SK-N-SH (cell line): ENCODE measurements around the gene GAGE12J.
"Not testable (repeated sequence)": the region's sequence is repeated elsewhere in the genome, so short reads cannot be mapped to it uniquely, and the experiment has no call there.

Experiments used
- CTCF ChIP-seq: fragments of 200-600 bp; sonication (generic); IDR thresholded peaks from 2 replicates; pipeline ENCODE4 v1.6.1; 2017; ENCODE audit warnings: antibody characterized with exemption, mild to moderate bottlenecking, moderate library complexity
- EZH2phosphoT487 ChIP-seq: fragments of 200-600 bp; sonication (generic); IDR thresholded peaks from 2 replicates; pipeline ENCODE4 v1.6.1; 2017; ENCODE audit warnings: low read depth, mixed run types, mild to moderate bottlenecking, antibody characterized with exemption, moderate library complexity, borderline replicate concordance
- MXI1 ChIP-seq: IDR thresholded peaks from 2 replicates; pipeline ENCODE4 v1.6.1; 2012; ENCODE audit warnings: mild to moderate bottlenecking, low read depth, low read length, improper control_type of control experiment
- TEAD4 ChIP-seq: IDR thresholded peaks from 2 replicates; pipeline ENCODE4 v1.4.0; 2012; ENCODE audit warnings: mild to moderate bottlenecking, borderline replicate concordance; ENCODE audit not compliant: insufficient read depth
- YY1 ChIP-seq: IDR thresholded peaks from 2 replicates; pipeline ENCODE4 v1.4.0; 2012; ENCODE audit warnings: low read depth, mild to moderate bottlenecking

DNA sequence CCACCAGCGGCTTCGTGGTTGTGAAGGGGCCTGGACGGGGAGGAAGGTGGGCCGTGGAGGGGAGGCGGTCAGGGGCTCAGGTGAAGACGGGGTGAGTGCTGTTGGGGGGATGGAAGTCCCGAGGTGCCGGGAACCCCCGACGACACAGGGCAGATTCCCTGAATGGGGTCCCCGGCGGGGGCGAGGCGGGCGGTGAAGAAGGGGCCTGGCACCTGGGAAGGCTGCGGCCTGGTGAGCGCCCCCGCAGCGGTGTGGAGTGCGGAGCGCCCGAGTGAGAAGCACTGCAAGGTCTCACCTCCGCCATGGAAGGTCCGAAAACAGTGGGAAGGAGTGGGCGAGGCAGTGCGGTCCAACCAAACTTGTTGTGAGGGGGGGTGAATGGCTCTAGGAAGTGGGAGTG, 10.0 kb downstream of the GAGE12J start:
- TF ChIP-seq MXI1, CTCF, TEAD4, EZH2phosphoT487, YY1: not testable (repeated sequence)
